ENCODE measurements around the gene SPATA16. TPM values are rescaled to one million over a fixed set of nuclear protein-coding genes. Genes with fewer than 3 reads are reported as not detected.
"Not testable (repeated sequence)": the region's sequence is repeated elsewhere in the genome, so short reads cannot be mapped to it uniquely, and the experiment has no call there.

The SPATA16 gene
- total and polyA plus RNA-seq, 2 experiments from 2014 or later, result not detected

GRCh38 chr3:172972067-172972466 lies 169.0 kb downstream of the SPATA16 start:
- Histone ChIP-seq H3K9me3 (ENCODE audit: low read depth) (no peaks in the 10 kb centered on the region), H4K20me1 (ENCODE audit: insufficient read depth, poor library complexity, severe bottlenecking) (no peaks in the 10 kb centered on the region), H3K79me2 (no peaks in the 10 kb centered on the region), H2AFZ (no peak overlapping the region), H3K9me2 (replicated peaks; ENCODE audit: insufficient read depth) (no peaks in the 10 kb centered on the region), H3K36me3 (replicated peaks; ENCODE audit: insufficient read depth, low read depth) (no peaks in the 10 kb centered on the region), H3K4me2 (no peak overlapping the region), H3K4me3 (no peak overlapping the region), H3K4me1 (ENCODE audit: insufficient read depth) (no peaks in the 10 kb centered on the region), H3K27ac (no peak overlapping the region), H3K27me3 (no peaks in the 10 kb centered on the region)
- TF ChIP-seq EZH2phosphoT487 (IDR thresholded peaks at IDR 0.05; ENCODE audit: low read depth, severe bottlenecking, unreplicated experiment) (no peak), CTCF (IDR thresholded peaks at IDR 0.05; ENCODE audit: poor library complexity) (no peak), EZH2 (IDR thresholded peaks at IDR 0.05; ENCODE audit: borderline replicate concordance) (no peak)
- WGBS (ENCODE audit: low lambda C conversion rate, missing lambda C conversion rate), result 100% methylated on average over 1 of the region's 1 CpG
- DNase-seq (ENCODE audit: low spot score), result no peak

GRCh38 chr3:172968646-172969045 lies 172.4 kb downstream of the SPATA16 start:
- no peak for DNase-seq (ENCODE audit: low spot score)
- no peaks in the 10 kb centered on the region for H3K27me3 ChIP-seq
- WGBS (ENCODE audit: low lambda C conversion rate, missing lambda C conversion rate), result 83% methylated on average over 2 of the region's 2 CpGs
- no peak overlapping the region for H3K4me3 ChIP-seq
- H3K4me1 ChIP-seq (ENCODE audit: insufficient read depth), result no peaks in the 10 kb centered on the region
- no peaks in the 10 kb centered on the region for H3K9me3 ChIP-seq (ENCODE audit: low read depth)
- H3K79me2 ChIP-seq, result no peaks in the 10 kb centered on the region
- H3K9me2 ChIP-seq (replicated peaks; ENCODE audit: insufficient read depth), result no peaks in the 10 kb centered on the region
- H3K36me3 ChIP-seq (replicated peaks; ENCODE audit: insufficient read depth, low read depth), result no peaks in the 10 kb centered on the region
- no peak overlapping the region for H3K4me2 ChIP-seq
- TF ChIP-seq EZH2phosphoT487 (IDR thresholded peaks at IDR 0.05; ENCODE audit: low read depth, severe bottlenecking, unreplicated experiment), result no peak
- TF ChIP-seq EZH2 (IDR thresholded peaks at IDR 0.05; ENCODE audit: borderline replicate concordance), result no peak
- no peak for TF ChIP-seq CTCF (IDR thresholded peaks at IDR 0.05; ENCODE audit: poor library complexity)
- no peaks in the 10 kb centered on the region for H4K20me1 ChIP-seq (ENCODE audit: insufficient read depth, poor library complexity, severe bottlenecking)
- H2AFZ ChIP-seq, result no peak overlapping the region
- H3K27ac ChIP-seq, result no peak overlapping the region

- H3K4me3 ChIP-seq, result no peak overlapping the region
- no peaks in the 10 kb centered on the region for H3K4me1 ChIP-seq (ENCODE audit: insufficient read depth)
- no peaks in the 10 kb centered on the region for H3K9me3 ChIP-seq (ENCODE audit: low read depth)
- TF ChIP-seq CTCF (IDR thresholded peaks at IDR 0.05; ENCODE audit: poor library complexity) (no peak), EZH2phosphoT487 (IDR thresholded peaks at IDR 0.05; ENCODE audit: low read depth, severe bottlenecking, unreplicated experiment) (no peak), EZH2 (IDR thresholded peaks at IDR 0.05; ENCODE audit: borderline replicate concordance) (no peak)
- H3K79me2 ChIP-seq, result no peaks in the 10 kb centered on the region
- no peaks in the 10 kb centered on the region for H4K20me1 ChIP-seq (ENCODE audit: insufficient read depth, poor library complexity, severe bottlenecking)
- no peaks in the 10 kb centered on the region for H3K36me3 ChIP-seq (replicated peaks; ENCODE audit: insufficient read depth, low read depth)
- no peaks in the 10 kb centered on the region for H3K9me2 ChIP-seq (replicated peaks; ENCODE audit: insufficient read depth)
- no peaks in the 10 kb centered on the region for H3K27me3 ChIP-seq
- WGBS (ENCODE audit: low lambda C conversion rate, missing lambda C conversion rate), result 81% methylated on average over 2 of the region's 2 CpGs
- DNase-seq (ENCODE audit: low spot score), result no peak
- no peak overlapping the region for H3K4me2 ChIP-seq
- H3K27ac ChIP-seq, result no peak overlapping the region
- H2AFZ ChIP-seq, result no peak overlapping the region
Observed at GRCh38 chr3:172965256-172965655, 175.8 kb downstream of the SPATA16 start.

GRCh38 chr3:172960626-172961182 lies 180.3 kb downstream of the SPATA16 start:
- 85% methylated on average over 3 of the region's 3 CpGs for WGBS (ENCODE audit: low lambda C conversion rate, missing lambda C conversion rate)
- not testable (repeated sequence) for H3K4me2 ChIP-seq; H3K79me2 ChIP-seq; H3K36me3 ChIP-seq (replicated peaks; ENCODE audit: insufficient read depth, low read depth); H3K9me2 ChIP-seq (replicated peaks; ENCODE audit: insufficient read depth); H4K20me1 ChIP-seq (ENCODE audit: insufficient read depth, poor library complexity, severe bottlenecking); H2AFZ ChIP-seq; H3K4me1 ChIP-seq (ENCODE audit: insufficient read depth); H3K27ac ChIP-seq; H3K27me3 ChIP-seq; DNase-seq (ENCODE audit: low spot score); H3K4me3 ChIP-seq; H3K9me3 ChIP-seq (ENCODE audit: low read depth)
